ENCODE results near the gene DNM3. TPM values are rescaled to one million over a fixed set of nuclear protein-coding genes. Genes with fewer than 3 reads are reported as not detected.

The DNM3 gene
- total and polyA plus RNA-seq, 9 of the 15 experiments (the other 6 are each of a cell fraction or from before 2014, with no cell fraction given): 0.08 to 0.36 (median 0.22) TPM; not detected in 1

DNA sequence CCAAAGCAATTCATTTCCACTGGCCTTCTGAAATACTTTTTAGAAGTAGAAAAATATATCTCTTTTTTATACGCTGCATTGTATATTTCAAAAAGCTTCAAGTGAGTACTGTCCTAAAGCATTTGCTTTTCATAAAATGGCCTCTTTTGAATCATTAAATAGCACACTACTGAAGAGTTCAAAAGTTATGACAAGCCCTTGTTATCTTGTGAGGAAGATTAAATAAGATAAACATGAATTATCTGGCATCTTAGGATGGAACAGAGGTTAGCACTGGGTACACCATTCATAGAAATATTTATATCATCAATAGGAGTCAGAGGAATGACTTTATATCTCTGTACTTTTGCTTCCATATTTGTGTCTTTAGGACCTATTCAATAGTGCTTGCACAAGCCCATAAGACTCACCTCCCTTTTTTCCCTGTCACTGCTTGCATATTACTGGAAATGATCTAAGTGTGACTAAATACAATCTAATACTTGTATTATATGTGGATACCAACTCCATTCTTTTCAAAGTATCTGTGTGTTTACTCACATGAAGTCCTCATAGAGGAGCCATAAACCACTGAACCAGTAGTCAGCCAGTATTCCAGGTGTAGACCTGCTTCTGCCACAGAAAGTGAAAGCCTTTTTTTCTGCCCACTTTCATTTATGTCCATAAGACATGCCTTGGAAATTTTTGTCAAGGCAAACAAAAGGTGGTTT is 305.0 kb downstream of the DNM3 start:
- no peak overlapping the region for H3K27ac ChIP-seq (ENCODE audit: extremely low read depth, low read depth, low read length)
- H3K79me2 ChIP-seq (ENCODE audit: control insufficient read depth, insufficient read depth, low read length): no peaks in the 10 kb centered on the region
- intact Hi-C loops (cut with micrococcal nuclease) (no loop called here), in situ Hi-C loops (cut with MboI) (no loop called here)
- 0% methylated on average over 1 of the region's 1 CpG for WGBS (ENCODE audit: insufficient coverage, low coverage, missing lambda C conversion rate)
- no peak overlapping the region for H3K4me3 ChIP-seq
- TF ChIP-seq ZNF175 (CRISPR knock-in tag; IDR thresholded peaks at IDR 0.05; ENCODE audit: low read depth) (no peak), TCF7L2 (IDR thresholded peaks at IDR 0.05; ENCODE audit: low read depth, low read length) (no peak), HMG20A (CRISPR knock-in tag; conservative IDR thresholded peaks at IDR 0.05) (no peak), MBD2 (IDR thresholded peaks at IDR 0.05; ENCODE audit: borderline replicate concordance, low read depth) (no peak), NR2C1 (IDR thresholded peaks at IDR 0.05) (no peak), NR2C1 (tag; IDR thresholded peaks at IDR 0.05) (no peak), HLTF (IDR thresholded peaks at IDR 0.05) (no peak)
- TF ChIP-seq, protein P1, sequence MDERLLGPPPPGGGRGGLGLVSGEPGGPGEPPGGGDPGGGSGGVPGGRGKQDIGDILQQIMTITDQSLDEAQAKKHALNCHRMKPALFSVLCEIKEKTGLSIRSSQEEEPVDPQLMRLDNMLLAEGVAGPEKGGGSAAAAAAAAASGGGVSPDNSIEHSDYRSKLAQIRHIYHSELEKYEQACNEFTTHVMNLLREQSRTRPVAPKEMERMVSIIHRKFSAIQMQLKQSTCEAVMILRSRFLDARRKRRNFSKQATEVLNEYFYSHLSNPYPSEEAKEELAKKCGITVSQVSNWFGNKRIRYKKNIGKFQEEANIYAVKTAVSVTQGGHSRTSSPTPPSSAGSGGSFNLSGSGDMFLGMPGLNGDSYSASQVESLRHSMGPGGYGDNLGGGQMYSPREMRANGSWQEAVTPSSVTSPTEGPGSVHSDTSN (CRISPR knock-in tag; IDR thresholded peaks at IDR 0.05; ENCODE audit: low read depth): no peak
- TF ChIP-seq, protein P1 (tag; conservative IDR thresholded peaks at IDR 0.05; ENCODE audit: low read depth): no peak
- TF ChIP-seq, protein P2, sequence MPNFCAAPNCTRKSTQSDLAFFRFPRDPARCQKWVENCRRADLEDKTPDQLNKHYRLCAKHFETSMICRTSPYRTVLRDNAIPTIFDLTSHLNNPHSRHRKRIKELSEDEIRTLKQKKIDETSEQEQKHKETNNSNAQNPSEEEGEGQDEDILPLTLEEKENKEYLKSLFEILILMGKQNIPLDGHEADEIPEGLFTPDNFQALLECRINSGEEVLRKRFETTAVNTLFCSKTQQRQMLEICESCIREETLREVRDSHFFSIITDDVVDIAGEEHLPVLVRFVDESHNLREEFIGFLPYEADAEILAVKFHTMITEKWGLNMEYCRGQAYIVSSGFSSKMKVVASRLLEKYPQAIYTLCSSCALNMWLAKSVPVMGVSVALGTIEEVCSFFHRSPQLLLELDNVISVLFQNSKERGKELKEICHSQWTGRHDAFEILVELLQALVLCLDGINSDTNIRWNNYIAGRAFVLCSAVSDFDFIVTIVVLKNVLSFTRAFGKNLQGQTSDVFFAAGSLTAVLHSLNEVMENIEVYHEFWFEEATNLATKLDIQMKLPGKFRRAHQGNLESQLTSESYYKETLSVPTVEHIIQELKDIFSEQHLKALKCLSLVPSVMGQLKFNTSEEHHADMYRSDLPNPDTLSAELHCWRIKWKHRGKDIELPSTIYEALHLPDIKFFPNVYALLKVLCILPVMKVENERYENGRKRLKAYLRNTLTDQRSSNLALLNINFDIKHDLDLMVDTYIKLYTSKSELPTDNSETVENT (CRISPR knock-in tag; IDR thresholded peaks at IDR 0.05): no peak
- TF ChIP-seq, protein P3, sequence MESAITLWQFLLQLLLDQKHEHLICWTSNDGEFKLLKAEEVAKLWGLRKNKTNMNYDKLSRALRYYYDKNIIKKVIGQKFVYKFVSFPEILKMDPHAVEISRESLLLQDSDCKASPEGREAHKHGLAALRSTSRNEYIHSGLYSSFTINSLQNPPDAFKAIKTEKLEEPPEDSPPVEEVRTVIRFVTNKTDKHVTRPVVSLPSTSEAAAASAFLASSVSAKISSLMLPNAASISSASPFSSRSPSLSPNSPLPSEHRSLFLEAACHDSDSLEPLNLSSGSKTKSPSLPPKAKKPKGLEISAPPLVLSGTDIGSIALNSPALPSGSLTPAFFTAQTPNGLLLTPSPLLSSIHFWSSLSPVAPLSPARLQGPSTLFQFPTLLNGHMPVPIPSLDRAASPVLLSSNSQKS (CRISPR knock-in tag; IDR thresholded peaks at IDR 0.05): no peak
- no peaks in the 10 kb centered on the region for H3K4me1 ChIP-seq (replicated peaks in 1 of 2; ENCODE audit: control insufficient read depth in 2 of 2, insufficient read depth in 2 of 2, low read length in 2 of 2)
- no peaks in the 10 kb centered on the region for H3K9me3 ChIP-seq (replicated peaks; ENCODE audit: control insufficient read depth, insufficient read depth, low read depth, low read length)
- POLR2A ChIA-PET: no interaction called here
- CTCF ChIA-PET (ENCODE audit: low intra/inter-chr PET ratio): interaction anchor here (0.5 kb wide), 1 partner anchor 1184 kb away, joined by 4 read pairs; no protein-coding TSS in a partner anchor
- no peaks in the 10 kb centered on the region for H3K36me3 ChIP-seq (ENCODE audit: control insufficient read depth, insufficient read depth, low read length)
- no peaks in the 10 kb centered on the region for H3K9me1 ChIP-seq (ENCODE audit: control insufficient read depth, insufficient read depth, low read length)
- no peaks in the 10 kb centered on the region for H4K20me1 ChIP-seq (replicated peaks; ENCODE audit: control insufficient read depth, insufficient read depth, low read length)
- no peak for FAIRE-seq
- no peak overlapping the region for H2AFZ ChIP-seq (ENCODE audit: low read depth, low read length)
- no TSS peak for BruUV-seq (replicated peaks)
- no peak overlapping the region for H3K9ac ChIP-seq (ENCODE audit: insufficient read depth in 1 of 2, low read depth in 2 of 2, low read length in 2 of 2)
- H3K27me3 ChIP-seq (ENCODE audit: control insufficient read depth in 2 of 2, insufficient read depth in 2 of 2, low read length in 2 of 2): peaks cover 0 to 6% of the 10 kb centered on the region in 2 experiments; a peak in 2 of 5 replicates
- no peak for DNase-seq (ENCODE audit: extremely low read depth in 1 of 4, low spot score in 3 of 4)
- no peak overlapping the region for H3K4me2 ChIP-seq (ENCODE audit: insufficient read depth, low read length)
- no peak for ATAC-seq
